Measurements from ENCODE around the gene CCDC85C.

Gene CCDC85C

DNA sequence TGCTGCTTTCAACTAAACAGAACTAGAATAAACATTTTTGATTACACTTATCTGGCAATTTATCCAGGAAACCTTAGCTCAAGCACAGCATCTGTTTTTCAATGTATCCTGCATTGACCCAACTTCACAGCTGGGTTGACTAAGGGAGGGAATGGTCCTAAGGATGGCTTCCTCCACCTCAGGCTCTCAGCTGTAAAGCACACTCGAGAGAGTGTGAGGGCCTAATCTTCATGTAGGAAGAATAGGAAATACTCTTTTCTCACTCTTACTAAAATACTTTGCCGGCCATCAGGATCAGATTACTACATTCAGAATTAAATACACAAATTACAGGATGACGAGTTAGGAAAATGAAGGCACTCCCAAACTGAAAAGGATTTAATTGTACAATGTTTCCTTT lies 130.5 kb downstream of the CCDC85C start:
- DNase-seq (ENCODE audit: low spot score): no peak

DNA sequence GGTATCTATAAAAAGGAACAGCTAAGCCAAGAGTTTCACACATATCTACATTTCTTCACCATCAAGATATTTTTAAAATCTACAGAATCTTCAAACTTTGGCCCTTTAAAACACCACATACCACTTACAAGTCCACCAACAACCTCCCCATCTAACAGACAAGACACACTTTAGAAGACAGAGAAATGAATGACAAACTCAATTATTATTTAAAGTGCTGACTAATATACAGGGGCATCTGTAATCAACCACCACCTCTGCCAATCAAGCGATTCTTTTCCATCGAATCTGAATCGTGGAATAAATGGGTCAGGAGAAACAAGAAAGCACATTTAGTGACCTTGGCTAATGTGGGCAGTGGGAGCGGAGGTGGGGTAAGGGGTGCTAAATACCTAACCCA lies 131.1 kb downstream of the CCDC85C start:
- DNase-seq (ENCODE audit: low spot score): no peak

- DNase-seq (ENCODE audit: low spot score): no peak
Observed at GRCh38 chr14:99471731-99472130, 132.3 kb downstream of the CCDC85C start.

GRCh38 chr14:99468836-99469592 lies 135.0 kb downstream of the CCDC85C start:
- DNase-seq (ENCODE audit: low spot score): no peak

DNA sequence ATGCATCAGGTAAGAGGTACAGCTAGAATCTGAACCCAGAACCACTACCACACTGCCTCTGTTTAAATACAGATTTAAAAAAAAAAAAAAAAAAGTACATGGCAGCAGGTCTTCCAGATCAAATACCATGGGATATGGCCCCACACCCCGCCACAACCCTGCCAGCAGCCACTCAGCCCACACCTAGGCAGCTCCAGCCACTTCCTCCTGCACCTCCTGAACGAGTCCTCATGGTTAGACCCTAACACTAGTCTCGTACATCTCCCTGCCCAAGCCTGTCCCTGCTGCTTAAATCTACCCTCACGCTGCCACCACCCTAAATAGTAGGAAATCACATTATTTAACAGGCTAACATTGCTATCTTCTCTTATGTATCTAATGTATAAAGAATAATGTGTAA lies 135.9 kb downstream of the CCDC85C start:
- no peak for DNase-seq (ENCODE audit: low spot score)

DNA sequence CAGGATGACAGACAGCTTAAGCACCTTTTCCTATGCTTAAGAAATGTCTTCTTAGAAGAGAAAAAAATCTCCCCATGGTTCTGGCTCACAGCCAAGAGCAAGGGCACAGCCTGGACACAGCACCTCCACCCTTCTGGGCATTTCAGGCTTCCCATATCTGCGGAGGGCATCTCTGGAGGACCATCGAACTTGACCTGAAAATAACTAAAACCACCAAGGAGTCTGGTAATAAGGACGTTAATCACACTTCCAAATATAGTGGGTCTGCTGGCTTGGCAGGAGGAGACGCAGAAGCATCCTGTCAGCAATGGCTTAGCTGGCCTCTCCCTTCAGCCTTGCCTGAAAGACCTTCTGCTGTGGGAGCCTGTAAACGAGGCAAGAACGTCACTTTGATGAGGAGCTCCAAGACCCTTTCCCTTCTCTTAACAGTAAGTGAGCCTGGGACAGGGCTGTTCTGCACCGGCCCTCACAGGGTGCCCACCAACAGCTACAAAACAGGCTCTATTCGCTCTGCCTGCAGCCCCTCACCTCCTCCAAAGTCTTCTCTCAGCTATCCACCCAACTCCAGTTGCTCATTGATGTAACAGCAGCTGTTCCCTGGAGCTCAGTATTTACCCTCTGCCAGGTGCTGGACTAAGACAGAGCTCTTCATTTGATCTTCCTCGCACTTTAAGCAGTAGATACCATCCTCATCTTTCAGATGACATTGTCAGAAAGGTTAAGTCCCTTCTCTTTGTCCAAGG lies 136.5 kb downstream of the CCDC85C start:
- no peak for DNase-seq (ENCODE audit: low spot score)

- DNase-seq (ENCODE audit: low spot score): no peak
Observed at GRCh38 chr14:99466758-99467157, 137.2 kb downstream of the CCDC85C start.

DNA sequence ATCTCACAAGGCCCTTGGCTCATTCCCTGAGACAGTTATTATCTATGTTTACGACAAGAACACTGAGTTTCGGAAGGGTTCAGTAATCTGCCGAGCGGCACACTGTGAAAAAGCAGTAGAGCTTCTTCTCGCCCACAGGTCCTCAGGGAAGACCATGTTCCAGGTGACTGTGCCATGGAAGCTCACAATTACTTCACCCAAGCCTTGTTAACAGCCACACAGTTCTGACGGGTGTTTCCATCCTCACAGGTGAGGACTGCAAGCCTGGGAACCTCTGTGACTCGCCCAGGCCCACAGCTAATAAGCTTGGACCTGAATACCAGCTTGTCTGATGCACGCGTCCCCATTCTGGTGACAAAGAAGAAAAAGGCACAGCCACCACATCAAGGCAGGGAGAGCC lies 138.7 kb downstream of the CCDC85C start:
- DNase-seq (ENCODE audit: low spot score): no peak

DNA sequence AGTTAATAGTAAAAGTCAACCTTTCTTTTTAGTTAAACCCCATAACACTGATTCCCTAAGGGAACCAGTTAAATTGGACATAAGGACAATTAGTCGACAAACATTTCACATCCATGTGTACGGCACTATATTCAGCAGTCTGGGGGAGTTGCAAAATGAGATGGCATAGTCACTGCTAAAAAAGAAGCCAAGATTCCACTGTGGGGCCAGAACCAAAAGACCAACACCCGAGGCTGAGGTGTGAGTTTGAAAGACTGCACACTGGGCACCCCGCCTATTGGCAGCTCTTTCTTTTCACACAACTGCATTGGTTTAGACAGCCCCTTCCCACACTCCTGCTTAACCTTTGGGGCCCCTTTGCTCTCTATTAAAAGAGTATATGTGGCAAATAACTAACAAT lies 140.0 kb downstream of the CCDC85C start:
- DNase-seq (ENCODE audit: low spot score): no peak

- no peak for DNase-seq (ENCODE audit: low spot score)
Observed at GRCh38 chr14:99462210-99462609, 141.8 kb downstream of the CCDC85C start.

GRCh38 chr14:99461411-99462085 lies 142.5 kb downstream of the CCDC85C start:
- DNase-seq (ENCODE audit: low spot score): no peak

DNA sequence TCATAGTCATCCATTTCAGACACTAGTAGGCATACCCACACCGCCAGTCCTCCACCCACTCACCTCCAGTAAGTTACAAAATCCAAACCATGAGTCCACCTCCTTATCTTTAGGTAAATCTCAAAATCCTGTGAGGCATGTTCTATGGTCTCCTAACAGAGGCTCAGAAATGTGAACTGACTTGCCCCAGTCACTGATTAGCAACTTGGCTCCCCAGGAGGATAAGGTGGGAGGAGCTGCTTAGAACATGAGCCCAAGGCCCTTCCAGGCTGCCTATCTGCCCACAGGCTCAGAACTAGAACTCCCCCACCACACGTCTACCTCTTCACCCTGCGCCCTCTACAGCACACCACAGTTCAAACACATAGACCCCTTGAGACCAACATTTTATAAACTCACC lies 143.2 kb downstream of the CCDC85C start:
- DNase-seq (ENCODE audit: low spot score): no peak

DNA sequence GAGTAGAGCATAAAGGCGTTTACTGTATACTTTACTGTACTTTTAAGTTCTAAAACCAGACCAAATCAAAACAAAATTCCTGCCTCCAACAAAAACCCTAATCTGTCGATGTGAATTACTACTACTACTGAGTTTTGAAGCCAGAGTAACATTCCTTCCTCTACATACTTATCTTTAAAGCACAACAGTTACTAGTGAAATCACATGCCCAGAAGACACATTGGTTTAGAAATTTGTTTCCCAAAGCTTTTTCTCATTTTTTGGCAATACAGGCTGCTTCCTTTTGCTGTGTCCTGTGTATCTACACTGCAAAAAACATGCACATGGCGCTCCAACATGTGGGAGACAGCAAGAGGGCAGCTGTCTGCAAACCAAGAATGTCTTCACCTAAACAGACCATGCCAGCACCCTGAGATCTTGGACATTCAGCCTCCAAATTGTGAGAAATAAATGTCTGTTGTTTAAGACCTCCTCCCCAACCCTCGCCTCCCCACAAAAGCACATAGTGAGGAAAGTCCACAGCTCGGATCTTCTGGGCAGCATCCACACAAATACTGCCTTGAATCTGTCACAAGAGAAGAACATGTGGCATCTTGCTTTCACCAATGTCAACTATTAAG lies 144.4 kb downstream of the CCDC85C start:
- DNase-seq (ENCODE audit: low spot score): no peak

GRCh38 chr14:99454246-99454645 lies 149.8 kb downstream of the CCDC85C start:
- no peak for DNase-seq (ENCODE audit: low spot score)

DNA sequence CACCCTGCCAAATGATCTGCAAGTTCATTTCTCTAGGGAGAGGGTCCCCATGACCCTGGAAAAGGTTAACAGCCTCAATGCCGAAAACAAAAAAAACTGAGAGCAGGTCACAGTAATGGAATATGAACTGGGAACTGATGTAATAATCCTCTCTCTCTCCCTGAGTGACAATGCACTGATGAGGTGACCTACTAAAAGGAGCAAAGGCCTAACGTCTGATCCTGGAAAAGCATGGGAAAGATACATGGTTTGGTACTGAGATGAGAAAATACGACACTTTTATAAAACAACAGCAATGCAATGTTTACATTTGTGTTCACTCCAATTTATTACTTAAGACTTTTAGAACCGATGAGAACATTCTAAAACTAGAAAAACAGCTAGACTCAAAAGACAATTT lies 151.0 kb downstream of the CCDC85C start:
- no peak for DNase-seq (ENCODE audit: low spot score)

- DNase-seq (ENCODE audit: low spot score): no peak
Observed at GRCh38 chr14:99451234-99451633, 152.8 kb downstream of the CCDC85C start.

- DNase-seq (ENCODE audit: low spot score): no peak
Observed at GRCh38 chr14:99450266-99450665, 153.7 kb downstream of the CCDC85C start.

All from activated CD4-positive, alpha-beta T cell treated with anti-CD3 and anti-CD28 coated beads, Interleukin-2, Interleukin-4, amounts not matched to agents 100 ng/mL and 50 ng/mL, durations not matched to agents 16 hours and 8 hours (primary cell).